ENCODE measurements around the gene IP6K3.

DNA sequence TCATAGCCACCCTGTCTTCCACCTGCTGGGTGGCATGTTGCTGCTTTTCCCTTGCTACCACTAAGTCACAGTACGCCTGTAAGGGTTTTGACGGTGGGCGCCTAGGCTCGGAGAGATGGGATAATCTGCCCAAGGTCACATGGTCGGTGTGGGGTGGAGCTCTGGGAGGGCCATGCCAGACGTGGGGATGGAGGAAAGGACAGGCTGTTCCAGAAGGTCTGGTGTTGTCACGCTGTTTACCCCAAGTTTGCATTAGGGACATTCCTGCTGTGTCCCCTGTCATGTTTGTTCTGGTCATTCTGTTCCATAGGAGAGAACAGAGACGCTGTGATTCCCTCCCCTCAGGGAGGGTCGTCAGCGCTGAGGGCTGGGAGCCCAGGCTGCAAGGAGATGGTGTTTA is 16.1 kb downstream of the IP6K3 start:
- TF ChIP-seq, protein P1, sequence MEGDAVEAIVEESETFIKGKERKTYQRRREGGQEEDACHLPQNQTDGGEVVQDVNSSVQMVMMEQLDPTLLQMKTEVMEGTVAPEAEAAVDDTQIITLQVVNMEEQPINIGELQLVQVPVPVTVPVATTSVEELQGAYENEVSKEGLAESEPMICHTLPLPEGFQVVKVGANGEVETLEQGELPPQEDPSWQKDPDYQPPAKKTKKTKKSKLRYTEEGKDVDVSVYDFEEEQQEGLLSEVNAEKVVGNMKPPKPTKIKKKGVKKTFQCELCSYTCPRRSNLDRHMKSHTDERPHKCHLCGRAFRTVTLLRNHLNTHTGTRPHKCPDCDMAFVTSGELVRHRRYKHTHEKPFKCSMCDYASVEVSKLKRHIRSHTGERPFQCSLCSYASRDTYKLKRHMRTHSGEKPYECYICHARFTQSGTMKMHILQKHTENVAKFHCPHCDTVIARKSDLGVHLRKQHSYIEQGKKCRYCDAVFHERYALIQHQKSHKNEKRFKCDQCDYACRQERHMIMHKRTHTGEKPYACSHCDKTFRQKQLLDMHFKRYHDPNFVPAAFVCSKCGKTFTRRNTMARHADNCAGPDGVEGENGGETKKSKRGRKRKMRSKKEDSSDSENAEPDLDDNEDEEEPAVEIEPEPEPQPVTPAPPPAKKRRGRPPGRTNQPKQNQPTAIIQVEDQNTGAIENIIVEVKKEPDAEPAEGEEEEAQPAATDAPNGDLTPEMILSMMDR (IDR thresholded peaks at IDR 0.05) = no peak
- no peak for TF ChIP-seq POLR2A (IDR thresholded peaks at IDR 0.05)

Data from heart left ventricle (tissue), 13 donors.